GM12891 (cell line): ENCODE results near the gene RBM20.

Source experiments
- POLR2A ChIP-seq: IDR thresholded peaks from 2 replicates; pipeline ENCODE4 v1.6.1; 2011; ENCODE audit warnings: low read depth, low read length, control low read depth
- POLR2AphosphoS5 ChIP-seq: IDR thresholded peaks from 2 replicates; pipeline ENCODE4 v1.6.1; 2011; ENCODE audit warnings: low read depth, low read length, control low read depth
- SPI1 ChIP-seq: IDR thresholded peaks from 2 replicates; pipeline ENCODE4 v1.6.1; 2011; ENCODE audit warnings: low read depth, low read length, control low read depth
- TAF1 ChIP-seq: IDR thresholded peaks from 2 replicates; pipeline ENCODE4 v1.6.1; 2011; ENCODE audit warnings: low read depth, low read length, control low read depth

DNA sequence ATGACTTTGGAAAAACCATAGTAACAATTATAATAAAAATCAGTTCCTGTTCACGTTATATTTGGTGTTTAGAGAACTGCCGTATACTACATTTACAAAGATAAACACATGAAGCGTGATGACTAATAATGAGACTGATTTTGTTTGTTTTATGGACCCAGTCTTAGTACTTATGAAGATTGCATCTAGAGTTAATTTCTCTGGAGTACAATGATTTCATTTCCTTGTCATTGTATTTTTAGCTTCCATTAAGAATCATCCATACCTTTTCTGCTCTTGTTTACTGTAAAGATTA is 2.9 kb downstream of the RBM20 start:
- TF ChIP-seq POLR2A (no peak), SPI1 (no peak), POLR2AphosphoS5 (no peak), TAF1 (no peak)
